GM19324 (cell line): ENCODE results near the gene LSM12.
"Not testable (repeated sequence)": the region's sequence is repeated elsewhere in the genome, so short reads cannot be mapped to it uniquely, and the experiment has no call there.

Experiments used
- ATAC-seq: cut with Tn5 transposase; IDR thresholded peaks from one replicate; pipeline ENCODE4 v1.9.1; 2021; ENCODE audit warnings: mild to moderate bottlenecking, moderate library complexity; ENCODE audit not compliant: unreplicated experiment, low FRiP score

Gene LSM12

DNA sequence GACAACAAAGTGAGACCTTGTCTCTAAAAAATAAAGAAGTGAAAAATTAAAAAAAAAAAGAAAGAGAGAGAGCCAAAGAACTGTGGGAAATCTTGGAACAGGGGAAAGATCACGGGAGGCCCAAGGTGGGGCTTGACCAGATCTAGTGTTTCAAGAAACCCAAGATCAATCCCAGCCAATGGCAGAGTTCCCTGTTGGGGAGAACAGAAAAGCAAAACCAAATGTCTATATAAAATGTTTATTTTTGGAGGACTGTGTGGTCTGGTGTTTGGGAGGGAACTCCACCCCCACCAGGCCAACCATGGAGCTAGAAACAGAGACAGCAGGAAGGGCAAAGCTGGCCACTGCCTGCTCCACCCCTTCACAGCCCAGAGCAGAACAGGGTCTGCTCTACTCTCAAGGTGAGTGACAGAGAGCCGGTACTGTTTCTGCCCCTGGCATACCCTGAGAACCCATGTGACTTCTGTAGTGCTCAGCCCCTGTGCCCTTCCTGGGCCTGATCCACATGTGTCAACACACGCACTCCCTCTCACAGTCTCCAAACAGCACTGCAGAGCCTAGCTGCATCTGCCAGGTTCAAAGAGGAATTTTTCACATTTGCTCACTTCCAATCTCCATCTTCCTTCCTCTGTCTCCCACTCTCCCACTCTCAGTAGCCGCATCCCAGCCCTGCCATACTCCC is 55.4 kb downstream of the LSM12 start:
- no peak for ATAC-seq

DNA sequence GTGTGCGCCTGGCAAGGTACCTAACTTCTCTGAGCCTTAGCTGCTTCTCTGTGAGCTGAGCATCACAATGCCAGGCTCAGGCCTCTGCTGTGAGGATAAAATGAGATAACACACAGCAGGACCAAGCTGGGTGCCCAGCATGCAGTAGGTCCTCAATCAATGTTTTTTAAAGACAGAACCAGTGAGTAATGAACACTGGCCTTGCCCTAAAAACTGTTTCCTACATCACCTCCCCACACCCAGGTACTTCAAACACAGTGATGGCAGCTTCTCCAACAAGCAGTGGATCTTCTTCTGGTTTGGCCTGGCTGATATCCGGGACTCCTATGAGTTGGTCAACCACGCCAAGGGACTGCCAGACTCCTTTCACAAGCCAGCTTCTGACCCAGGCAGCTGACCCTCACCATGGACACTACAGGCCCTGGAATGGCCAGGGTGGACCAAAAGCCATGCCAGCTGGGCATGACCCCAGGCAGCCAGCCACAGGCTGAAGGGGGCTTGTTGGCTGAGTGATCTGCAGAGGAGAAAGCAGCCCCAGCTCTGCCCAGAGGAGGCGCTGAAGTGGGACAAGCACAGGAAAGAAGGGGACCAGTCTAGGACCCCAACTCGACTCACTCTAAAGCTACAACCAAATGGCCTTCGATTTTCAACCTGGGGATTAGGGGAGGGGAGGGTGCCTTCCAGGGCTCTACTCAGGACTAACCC is 58.1 kb downstream of the LSM12 start:
- ATAC-seq: no peak

DNA sequence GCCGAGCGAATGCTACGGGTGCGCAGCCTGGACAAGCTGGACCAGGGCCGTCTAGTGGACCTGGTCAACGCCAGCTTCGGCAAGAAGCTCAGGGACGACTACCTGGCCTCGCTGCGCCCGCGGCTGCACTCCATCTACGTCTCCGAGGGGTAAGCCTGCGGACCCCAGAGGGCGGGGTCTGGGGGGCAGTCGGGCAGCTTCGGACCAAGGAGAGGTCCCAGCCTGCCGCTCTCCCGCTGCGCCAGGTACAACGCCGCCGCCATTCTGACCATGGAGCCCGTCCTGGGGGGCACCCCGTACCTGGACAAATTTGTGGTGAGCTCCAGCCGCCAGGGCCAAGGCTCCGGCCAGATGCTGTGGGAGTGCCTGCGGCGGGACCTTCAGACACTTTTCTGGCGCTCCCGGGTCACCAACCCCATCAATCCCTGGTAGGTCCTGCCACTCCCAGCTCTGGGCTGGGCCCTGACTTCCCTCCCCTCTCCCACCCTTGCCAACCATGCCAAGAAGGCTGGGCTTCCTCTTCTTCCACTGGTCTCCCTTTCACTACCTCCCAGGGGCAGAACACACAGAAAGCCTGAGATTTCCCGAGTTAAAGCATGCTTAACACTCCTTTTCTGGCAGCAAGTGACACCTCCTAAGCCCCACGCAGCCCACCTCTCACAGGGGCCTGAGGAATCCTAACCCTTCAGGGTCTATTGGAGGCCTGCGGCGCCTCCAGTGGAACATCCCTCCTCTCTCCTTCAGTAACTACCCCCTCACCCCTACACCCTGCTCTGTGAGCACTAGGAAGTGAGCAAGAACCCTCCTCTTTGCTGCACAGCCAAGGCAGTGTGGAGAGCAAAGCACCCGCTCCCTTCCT is 58.9 kb downstream of the LSM12 start:
- ATAC-seq: peak; percentile 11

DNA sequence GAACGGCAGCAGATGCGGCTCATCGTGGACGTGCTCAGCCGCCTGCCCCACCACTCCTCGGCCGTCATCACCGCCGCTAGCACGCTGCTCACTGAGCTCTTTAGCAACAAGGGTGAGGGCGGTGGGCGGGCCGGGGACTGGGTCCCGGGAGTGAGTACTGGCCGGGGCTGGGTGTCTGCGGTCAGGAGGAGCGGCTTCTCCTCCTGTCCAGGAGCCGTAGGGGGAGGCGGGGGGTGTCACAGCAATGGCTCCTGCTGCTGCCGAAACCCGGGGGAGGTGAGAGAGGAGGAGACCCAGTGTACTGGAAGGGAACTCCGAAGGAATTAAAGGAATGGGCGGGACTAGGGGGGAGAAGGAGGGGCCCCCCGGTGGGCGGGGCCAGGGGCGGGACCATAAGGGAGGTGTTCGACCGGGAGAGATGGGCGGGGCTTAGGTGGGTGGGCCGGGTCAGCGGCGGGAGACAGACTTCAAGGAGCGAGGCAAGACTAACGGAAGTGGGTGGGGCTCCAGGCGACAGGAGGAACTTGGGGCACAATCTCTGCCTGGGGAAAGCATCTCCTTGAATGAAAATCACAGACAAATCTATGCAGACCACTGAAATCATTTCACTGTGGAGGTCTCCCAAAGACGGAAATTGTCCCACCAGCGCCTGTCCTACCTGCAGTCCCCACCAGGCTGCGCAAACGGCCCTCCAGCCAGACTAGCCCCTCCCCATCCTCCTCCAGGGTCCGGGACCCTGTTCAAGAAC is 59.7 kb downstream of the LSM12 start:
- peak; percentile 67 for ATAC-seq

DNA sequence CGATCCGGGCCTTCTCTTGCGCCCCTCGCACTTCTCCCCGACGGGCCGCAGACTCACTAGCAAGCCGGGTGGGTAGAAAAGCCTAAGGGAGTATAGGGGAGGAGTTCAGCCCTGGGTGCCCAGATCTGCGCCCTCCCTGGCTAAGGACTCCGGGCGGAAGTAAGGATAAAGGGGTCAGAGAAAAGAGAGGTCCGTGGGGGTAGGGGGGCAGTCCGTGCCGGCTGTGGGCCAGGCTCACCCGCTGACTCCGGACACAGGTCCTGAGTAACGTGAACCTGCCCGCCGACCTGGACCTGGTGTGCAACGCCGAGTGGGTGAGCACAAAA is 60.2 kb downstream of the LSM12 start:
- ATAC-seq: no peak

DNA sequence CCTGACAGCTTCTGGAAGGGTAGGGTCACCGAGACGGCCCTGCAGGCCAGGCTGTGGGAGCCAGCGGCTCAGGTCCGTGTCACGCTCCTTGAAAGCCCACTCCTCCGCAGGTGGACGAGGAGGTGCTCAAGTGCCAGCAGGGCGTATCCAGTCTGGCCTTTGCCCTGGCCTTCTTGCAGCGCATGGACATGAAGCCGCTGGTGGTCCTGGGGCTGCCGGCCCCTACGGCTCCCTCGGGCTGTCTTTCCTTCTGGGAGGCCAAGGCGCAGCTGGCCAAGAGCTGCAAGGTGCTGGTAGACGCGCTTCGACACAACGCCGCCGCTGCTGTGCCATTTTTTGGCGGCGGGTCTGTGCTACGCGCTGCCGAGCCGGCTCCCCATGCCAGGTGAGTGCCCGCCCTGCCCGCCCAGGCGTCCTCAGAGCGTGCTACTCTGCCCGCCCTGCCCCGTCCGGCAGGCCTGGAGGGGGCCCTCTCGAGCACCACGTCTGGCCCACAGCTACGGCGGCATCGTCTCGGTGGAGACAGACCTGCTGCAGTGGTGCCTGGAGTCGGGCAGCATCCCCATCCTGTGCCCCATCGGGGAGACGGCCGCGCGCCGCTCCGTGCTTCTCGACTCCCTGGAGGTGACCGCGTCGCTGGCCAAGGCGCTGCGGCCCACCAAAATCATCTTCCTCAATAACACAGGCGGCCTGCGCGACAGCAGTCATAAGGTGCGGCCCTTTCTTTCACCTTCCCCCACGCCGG is 60.8 kb downstream of the LSM12 start:
- no peak for ATAC-seq

DNA sequence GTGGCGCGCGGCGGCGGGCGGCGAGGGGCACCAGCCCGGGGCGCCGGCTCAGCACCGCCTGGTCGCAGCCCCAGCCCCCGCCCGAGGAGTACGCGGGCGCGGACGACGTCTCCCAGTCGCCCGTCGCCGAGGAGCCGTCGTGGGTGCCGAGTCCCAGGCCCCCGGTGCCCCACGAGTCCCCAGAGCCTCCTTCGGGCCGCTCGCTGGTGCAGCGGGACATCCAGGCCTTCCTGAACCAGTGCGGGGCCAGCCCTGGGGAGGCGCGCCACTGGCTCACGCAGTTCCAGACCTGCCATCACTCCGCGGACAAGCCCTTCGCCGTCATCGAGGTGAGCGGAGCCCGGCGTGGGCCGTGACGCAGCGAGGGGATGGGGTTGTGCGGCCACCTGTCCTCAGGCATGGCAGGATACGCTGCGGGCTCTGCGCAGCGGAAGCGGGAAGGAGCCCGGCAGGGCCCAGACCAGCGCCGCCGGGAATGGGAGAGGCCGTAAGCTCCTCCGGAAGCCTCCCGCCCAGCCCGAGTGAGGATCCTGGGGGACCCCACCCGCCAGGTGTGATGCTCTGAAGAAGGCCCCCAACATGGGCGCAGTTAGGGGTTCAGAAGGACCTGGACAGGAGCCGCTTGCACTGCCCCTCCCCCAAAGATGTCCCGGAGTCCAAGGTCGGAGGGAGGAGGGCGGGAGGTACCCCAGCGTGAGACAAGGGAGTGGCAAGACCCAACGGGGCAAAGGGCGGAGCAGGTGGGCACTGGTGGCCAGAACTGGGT is 61.5 kb downstream of the LSM12 start:
- ATAC-seq: no peak

DNA sequence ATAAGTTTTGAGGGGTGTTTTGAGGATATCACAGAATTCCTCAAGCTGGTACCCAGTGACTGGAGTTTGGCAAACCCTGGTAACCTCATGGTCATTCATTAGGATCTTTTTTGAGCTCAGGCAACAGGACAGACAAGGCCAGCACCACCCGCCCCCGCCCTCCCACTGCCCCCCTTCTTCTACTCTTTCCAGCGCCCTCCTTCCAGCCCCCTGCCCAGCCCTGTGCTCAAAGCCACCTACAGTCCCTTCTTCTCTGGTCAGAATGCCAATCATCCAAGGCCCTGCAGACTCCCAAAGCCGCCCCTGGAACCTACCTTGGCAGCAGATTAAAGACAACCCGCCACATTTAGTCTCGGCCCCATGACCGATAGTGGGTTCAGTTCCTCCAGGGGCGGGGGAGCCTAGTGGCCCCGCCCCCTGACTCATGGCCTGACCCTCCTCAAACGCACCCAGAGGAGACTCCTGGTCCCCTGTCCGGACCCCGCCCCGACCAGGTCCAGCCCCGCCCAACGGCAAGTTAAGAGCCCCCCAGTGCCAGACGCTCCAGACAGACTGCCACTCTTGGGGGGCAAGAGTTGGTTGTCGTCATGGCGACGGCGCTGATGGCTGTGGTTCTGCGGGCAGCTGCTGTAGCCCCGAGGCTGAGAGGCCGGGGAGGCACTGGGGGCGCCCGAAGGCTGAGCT is 62.3 kb downstream of the LSM12 start, which contains the start of gene NAGS:
NAGS (plus strand) TSS at position 546 of the 684 bp plus-strand sequence; CDS start at position 588, 42 bp downstream.
- no peak for ATAC-seq

DNA sequence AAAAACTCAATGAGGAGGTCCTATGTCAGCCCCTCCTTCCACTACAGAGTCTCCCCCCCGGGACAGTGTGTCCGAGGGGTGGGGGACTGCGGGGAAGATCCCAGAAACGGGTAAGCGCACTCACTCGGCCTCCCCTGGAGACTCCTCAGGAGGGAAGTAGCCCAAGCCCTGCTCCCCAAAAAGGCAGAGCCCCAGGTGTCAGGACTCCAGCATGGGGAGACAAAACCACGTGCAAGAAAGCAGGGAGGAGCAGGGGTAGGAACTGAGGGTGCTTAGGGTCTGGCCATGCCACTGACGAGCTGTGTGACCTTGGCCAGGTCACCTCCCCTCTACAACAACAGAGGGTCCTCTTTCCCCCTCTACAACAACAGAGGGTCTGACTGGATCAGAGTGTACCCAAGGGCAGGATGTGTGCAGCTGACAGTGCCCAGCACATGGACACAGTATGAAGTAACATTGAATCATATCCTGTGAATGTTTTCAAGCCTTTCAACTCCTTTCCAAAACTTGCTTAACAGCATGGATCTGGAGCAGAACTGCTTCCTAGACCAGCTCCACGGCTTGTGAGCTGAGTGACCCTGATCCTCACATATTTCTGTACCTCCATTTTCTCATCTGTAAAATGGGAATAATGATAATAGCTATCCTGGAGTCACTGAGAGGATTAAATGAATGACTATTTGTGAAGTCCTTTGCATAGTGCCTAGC is 64.2 kb downstream of the LSM12 start:
- no peak for ATAC-seq

DNA sequence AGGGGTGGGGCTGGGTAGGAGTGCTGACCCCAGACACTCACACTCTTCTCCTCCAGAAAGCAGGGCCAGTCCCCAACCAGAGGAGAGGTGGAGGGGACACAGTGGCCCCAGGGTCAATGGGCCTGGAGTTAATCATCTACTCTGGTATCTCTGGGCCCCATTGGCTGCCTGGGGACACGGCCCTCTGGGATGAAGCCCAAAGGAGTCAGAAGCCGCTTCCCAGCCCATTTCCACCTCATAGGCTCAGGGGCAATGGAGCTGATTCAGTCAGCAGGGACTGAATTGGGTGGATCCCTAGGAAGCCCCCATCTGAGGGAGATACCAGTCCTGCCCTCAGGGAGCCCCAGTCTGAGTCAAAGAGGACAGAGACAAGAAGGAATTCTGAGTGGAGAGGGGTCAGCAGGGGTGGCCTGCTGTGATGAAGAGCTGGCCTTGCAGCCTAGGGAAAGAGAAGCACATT is 65.0 kb downstream of the LSM12 start:
- ATAC-seq: no peak

DNA sequence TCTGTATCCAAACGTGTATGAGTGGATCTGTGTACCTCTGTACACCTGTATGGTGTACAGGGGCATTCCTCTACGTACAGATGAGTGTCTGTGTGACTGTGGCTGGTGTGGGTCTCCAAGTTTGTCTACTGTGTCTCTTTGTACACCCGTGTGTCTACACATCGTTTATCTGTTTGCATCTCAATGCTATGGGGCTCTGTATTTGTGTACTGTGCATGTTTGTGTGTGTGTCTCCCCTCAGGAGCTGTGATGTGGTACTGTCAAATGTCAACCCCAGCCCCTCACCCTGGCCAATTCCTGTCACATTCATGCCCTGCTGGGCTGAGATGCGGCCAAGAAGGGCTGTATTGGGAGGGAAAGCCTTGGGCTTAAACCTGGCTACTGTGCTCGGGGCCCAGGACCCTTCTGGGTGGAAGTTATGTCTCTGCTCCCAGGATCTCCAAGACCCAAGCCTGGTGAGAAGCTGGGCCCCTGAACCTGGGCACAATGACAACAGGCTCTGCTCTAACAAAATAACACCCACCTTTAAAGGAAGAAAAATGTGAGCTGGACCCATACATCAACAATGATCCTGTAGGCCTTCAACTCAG is 65.5 kb downstream of the LSM12 start:
- no peak for ATAC-seq

DNA sequence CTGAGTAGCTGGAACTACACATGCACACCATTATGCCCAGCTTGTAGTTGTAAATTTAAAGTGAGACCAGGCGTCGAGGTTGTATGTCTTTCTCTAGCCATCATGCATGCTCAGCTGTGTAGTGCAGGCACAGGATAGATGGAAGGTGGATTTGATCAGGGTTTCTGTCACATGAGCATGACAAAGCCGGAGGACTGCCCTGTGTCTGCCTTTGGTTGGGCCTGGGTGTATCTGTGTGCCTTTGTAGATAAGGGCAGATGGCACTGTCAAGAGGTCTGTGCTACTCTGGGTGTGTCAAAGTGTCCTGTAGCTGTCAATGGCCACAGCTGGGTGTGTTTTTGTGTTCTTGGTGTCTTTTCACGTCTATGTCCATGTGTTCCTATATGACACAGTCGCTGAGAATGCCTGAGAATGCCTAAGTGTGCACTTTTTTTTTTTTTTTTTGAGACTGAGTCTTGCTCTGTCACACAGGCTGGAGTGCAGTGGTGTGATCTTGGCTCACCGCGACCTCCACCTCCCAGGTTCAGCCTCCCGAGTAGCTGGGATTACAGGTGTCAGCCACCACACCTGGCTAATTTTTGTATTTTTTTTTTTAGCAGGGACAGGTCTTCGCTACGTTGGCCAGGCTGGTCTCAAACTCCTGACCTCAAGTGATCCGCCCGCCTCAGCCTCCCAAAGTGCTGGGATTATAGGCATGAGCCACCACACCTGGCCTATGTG is 66.2 kb downstream of the LSM12 start:
- no peak for ATAC-seq

DNA sequence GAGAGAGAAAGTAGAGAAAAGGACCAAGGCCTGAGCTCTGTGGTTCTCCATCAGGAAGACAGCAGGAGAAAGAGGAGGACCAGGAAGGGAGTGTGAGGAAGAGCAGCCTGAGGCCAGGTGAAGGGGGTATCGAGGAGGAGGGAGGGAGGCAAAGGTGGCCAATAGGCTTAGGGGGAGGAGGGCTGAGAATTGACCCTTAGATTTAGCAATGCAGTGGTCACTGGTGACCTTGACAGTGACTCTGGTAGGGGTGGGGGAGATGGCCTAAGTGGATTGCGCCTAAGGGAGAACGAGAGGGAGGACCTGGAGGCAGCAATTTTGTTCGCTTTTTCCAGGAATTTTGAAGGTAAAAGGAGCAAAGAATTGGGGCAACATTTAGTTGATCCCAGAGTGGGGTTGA is 67.4 kb downstream of the LSM12 start:
- no peak for ATAC-seq

DNA sequence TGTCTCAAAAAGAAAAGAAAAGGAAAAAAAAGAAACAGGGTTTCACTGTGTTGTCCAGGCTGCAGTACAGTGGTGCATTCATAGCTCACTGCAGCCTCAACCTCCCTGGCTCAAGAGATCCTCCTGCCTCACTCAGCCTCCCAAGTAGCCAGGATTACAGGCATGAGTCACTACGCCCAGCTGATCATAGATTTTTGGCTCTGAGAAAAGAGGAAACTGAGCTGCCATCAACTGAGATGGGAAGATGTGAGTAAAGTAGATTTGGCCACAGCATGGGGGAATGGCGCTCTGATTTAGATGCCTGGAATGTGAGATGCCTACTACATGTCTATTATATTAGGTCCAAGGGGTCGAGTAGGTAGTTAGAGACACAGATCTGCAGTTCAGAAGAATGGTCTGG is 67.9 kb downstream of the LSM12 start:
- ATAC-seq: no peak

DNA sequence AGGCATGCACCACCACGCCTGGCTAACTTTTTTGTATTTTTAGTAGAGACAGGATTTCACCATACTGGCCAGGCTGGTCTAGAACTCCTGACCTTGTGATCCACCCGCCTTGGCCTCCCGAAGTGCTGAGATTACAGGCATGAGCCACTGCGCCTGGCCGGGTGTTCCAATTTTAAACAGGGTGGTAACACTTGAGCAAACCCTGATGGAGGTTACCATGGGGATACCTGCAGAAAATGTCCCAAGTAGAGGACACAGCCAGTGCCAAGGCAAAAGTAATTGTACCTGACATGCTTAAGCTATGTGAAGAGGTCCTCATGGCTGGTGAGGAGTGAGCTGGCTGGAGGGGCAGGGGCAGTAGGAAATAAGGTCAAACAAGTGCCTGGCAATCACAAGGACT is 69.3 kb downstream of the LSM12 start:
- not testable (repeated sequence) for ATAC-seq

DNA sequence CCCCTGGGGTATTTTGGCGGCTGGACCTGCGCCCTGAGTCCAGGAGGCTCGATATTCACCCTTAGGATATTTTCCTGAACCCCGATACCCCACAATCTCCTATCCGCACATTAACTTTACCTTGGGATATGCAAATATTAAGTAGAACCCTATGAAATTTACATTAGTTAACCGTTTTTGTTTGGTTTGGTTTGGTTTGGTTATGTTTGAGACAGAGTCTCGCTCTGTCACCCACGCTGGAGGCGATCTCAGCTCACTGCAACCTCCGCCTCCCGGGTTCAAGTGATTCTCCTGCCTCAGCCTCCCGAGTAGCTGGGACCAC is 71.4 kb downstream of the LSM12 start:
- no peak for ATAC-seq
